ENCODE measurements around the gene S100A6. TPM values are rescaled to one million over a fixed set of nuclear protein-coding genes. Genes with fewer than 3 reads are reported as not detected.
A peak's percentile ranks its signal among the peaks of the same experiment; 100 is the strongest.

The S100A6 gene
- total and polyA plus RNA-seq, 2 experiments from 2014 or later: 683 to 2,862 TPM

DNA sequence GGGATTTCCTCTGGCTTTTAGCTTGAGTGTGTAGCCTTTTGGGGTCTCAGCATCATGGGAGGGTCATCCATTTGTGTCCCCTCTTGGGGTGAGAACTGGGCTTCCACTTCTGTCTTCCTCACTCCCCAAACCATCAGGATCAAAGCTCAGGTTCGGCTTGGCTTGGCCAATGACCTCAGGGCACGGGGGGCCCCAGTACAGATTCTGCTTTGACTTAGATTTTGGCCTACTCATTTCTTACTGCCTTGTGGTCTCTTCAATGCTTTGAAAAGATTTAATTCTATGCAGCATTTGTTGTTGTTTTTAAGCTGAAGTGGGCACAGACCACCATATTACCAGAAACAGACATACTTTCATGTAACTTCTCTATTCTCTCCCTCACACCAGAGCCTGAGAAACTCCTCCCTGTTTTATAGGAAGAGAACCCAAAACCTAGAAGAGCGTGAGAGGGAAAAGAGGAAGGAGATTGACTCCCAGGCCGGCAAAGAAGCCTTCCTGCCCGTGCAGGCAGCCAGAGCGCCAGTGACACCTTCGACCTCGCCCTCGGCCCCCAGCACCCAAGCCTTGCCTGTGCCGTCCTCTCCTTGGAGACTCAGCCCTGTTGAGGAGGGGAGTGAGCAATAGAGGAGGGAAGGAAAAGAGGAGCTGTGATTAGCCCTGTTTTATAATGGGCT, 15.2 kb upstream of the S100A6 start:
- Histone ChIP-seq H2AFZ (no peak overlapping the region), H3K4me2 (ENCODE audit: unreplicated experiment) (no peak overlapping the region), H3K4me3 (no peak overlapping the region), H3K9me3 (ENCODE audit: low read depth) (no peaks in the 10 kb centered on the region), H3K79me2 (ENCODE audit: insufficient read depth) (0 out of 2 replicates have a peak, but pooled peaks cover 10% of the 10 kb centered on the region), H4K20me1 (ENCODE audit: insufficient read depth) (no peaks in the 10 kb centered on the region), H3K27me3 (replicated peaks; ENCODE audit: insufficient read depth) (no peaks in the 10 kb centered on the region), H3F3A (ENCODE audit: insufficient read depth) (peaks cover 26% of the 10 kb centered on the region), H3K4me1 (ENCODE audit: insufficient read depth) (peaks cover 58% of the 10 kb centered on the region), H3K27ac (no peak overlapping the region), H3K9me2 (ENCODE audit: insufficient read depth) (no peaks in the 10 kb centered on the region), H3K36me3 (ENCODE audit: low read depth) (no peaks in the 10 kb centered on the region), H3K9ac (no peak overlapping the region)
- DNase-seq: no peak
- in situ Hi-C loops (cut with MboI): no loop called here
- 89 to 91% methylated on average over 10 of the region's 10 CpGs for WGBS, 2 experiments (ENCODE audit: low coverage in 1 of 2, low lambda C conversion rate in 2 of 2, missing lambda C conversion rate in 2 of 2)
- no peak for TF ChIP-seq EZH2 (IDR thresholded peaks at IDR 0.05; ENCODE audit: insufficient read depth, poor library complexity, severe bottlenecking)

DNA sequence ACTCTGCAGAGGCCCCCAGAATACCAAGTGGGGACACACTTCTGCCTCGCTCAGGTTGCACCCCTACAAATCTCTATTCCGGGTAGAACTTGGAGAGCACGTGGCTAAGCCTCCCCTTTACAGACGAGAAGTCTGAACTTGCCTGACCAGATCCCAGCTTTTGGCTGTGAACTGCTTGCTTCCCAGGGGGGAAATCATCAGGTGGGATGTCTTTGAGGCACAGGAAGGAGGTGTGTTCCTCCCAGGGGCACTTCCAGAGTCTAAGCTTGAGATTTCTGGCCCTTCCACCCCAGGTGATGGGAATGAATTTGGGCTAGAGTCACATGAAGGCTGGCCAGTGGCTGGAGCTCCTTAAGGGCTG, 14.6 kb upstream of the S100A6 start:
- H3K4me1 ChIP-seq (ENCODE audit: insufficient read depth): peaks cover 64% of the 10 kb centered on the region

DNA sequence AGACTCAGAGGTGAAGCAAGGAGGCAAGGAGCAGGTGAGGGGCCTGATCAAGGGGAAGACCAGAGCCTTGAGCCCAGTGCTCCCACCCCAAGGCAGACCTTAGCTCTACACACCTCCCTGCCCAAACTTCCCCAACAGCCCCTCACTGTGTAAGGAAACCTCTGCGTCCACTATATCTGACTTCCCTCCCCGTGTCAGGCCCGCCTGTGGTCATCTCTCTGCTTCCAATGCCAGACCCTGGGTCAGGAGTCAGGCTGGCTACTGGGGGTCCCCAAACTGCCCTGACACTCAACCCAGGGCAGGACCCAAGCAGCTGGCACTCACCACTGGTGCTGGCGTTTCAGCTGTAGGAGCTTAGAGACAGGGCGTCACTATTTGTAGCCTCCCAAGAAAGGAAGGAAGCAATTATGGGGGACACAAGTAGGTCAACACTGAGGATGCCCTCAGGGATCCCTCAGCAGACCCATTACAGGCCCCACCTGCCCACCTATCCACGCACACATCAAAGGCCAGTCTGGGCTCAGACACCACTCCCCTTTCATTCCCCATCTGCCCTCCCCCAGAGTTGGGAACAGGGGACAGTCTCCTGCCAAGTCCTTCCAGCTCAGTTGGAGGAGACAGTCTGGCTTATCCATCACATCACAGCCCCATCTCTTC, 14.1 kb upstream of the S100A6 start:
- Histone ChIP-seq H2AFZ (no peak overlapping the region), H3K9me2 (ENCODE audit: insufficient read depth) (no peaks in the 10 kb centered on the region), H3K4me1 (ENCODE audit: insufficient read depth) (peaks cover 69% of the 10 kb centered on the region), H3K4me2 (ENCODE audit: unreplicated experiment) (peak overlapping the region; percentile 65), H3K27me3 (replicated peaks; ENCODE audit: insufficient read depth) (no peaks in the 10 kb centered on the region), H3K4me3 (no peak overlapping the region), H3K9me3 (ENCODE audit: low read depth) (no peaks in the 10 kb centered on the region), H4K20me1 (ENCODE audit: insufficient read depth) (no peaks in the 10 kb centered on the region), H3K9ac (peak overlapping the region; percentile 71), H3F3A (ENCODE audit: insufficient read depth) (peaks cover 34% of the 10 kb centered on the region), H3K36me3 (ENCODE audit: low read depth) (no peaks in the 10 kb centered on the region), H3K27ac (peak overlapping the region; percentile 86), H3K79me2 (ENCODE audit: insufficient read depth) (0 out of 2 replicates have a peak, but pooled peaks cover 12% of the 10 kb centered on the region)
- DNase-seq: no peak
- in situ Hi-C loops (cut with MboI): no loop called here
- WGBS, 2 experiments (ENCODE audit: low coverage in 1 of 2, low lambda C conversion rate in 2 of 2, missing lambda C conversion rate in 2 of 2): 49 to 61% methylated on average over 6 of the region's 6 CpGs
- TF ChIP-seq EZH2 (IDR thresholded peaks at IDR 0.05; ENCODE audit: insufficient read depth, poor library complexity, severe bottlenecking): no peak
- TF ChIP-seq EZH2phosphoT487 (IDR thresholded peaks at IDR 0.05; ENCODE audit: insufficient read depth, low read depth): no peak

More for the DNA sequence above, 14.6 kb upstream of the S100A6 start:
- no peaks in the 10 kb centered on the region for H4K20me1 ChIP-seq (ENCODE audit: insufficient read depth)
- peaks cover 32% of the 10 kb centered on the region for H3F3A ChIP-seq (ENCODE audit: insufficient read depth)
- in situ Hi-C loops (cut with MboI): no loop called here
- H3K9ac ChIP-seq: no peak overlapping the region
- TF ChIP-seq EZH2 (IDR thresholded peaks at IDR 0.05; ENCODE audit: insufficient read depth, poor library complexity, severe bottlenecking): no peak
- TF ChIP-seq EZH2phosphoT487 (IDR thresholded peaks at IDR 0.05; ENCODE audit: insufficient read depth, low read depth): no peak
- 82 to 86% methylated on average over 4 of the region's 4 CpGs for WGBS, 2 experiments (ENCODE audit: low coverage in 1 of 2, low lambda C conversion rate in 2 of 2, missing lambda C conversion rate in 2 of 2)
- 0 out of 2 replicates have a peak, but pooled peaks cover 12% of the 10 kb centered on the region for H3K79me2 ChIP-seq (ENCODE audit: insufficient read depth)
- no peaks in the 10 kb centered on the region for H3K9me2 ChIP-seq (ENCODE audit: insufficient read depth)
- H3K27ac ChIP-seq: no peak overlapping the region
- H3K36me3 ChIP-seq (ENCODE audit: low read depth): no peaks in the 10 kb centered on the region
- H3K9me3 ChIP-seq (ENCODE audit: low read depth): no peaks in the 10 kb centered on the region
- no peak overlapping the region for H3K4me2 ChIP-seq (ENCODE audit: unreplicated experiment)
- no peak overlapping the region for H3K4me3 ChIP-seq
- no peak overlapping the region for H2AFZ ChIP-seq
- DNase-seq: no peak
- H3K27me3 ChIP-seq (replicated peaks; ENCODE audit: insufficient read depth): no peaks in the 10 kb centered on the region

- peaks cover 72% of the 10 kb centered on the region for H3K4me1 ChIP-seq (ENCODE audit: insufficient read depth)
- peak within 1 kb of the TSS; percentile 71 for H3K9ac ChIP-seq
- WGBS, 2 experiments (ENCODE audit: low coverage in 1 of 2, low lambda C conversion rate in 2 of 2, missing lambda C conversion rate in 2 of 2): 24% methylated on average over 14 of the region's 14 CpGs
Measured at GRCh38 chr1:153548722-153549688, 13.2 kb upstream of the S100A6 start, which contains the start of gene S100A3. TSS of gene S100A3 (minus strand) at chr1:153549258. CDS start at chr1:153548485, 773 bp downstream.

More at GRCh38 chr1:153548722-153549688, 13.2 kb upstream of the S100A6 start, which contains the start of gene S100A3:
- Histone ChIP-seq H4K20me1 (ENCODE audit: insufficient read depth) (no peaks in the 10 kb centered on the region), H2AFZ (peak within 1 kb of the TSS; percentile 56), H3K4me3 (peak within 1 kb of the TSS; percentile 28; the same call in 1 of the 2 replicates), H3K79me2 (ENCODE audit: insufficient read depth) (peaks cover 20% of the 10 kb centered on the region), H3K27me3 (replicated peaks; ENCODE audit: insufficient read depth) (no peaks in the 10 kb centered on the region), H3F3A (ENCODE audit: insufficient read depth) (peaks cover 31% of the 10 kb centered on the region), H3K9me2 (ENCODE audit: insufficient read depth) (no peaks in the 10 kb centered on the region), H3K9me3 (ENCODE audit: low read depth) (no peaks in the 10 kb centered on the region), H3K4me2 (ENCODE audit: unreplicated experiment) (peak within 1 kb of the TSS; percentile 65), H3K36me3 (ENCODE audit: low read depth) (no peaks in the 10 kb centered on the region), H3K27ac (peak within 1 kb of the TSS; percentile 86)
- peak; percentile 96 for DNase-seq
- TF ChIP-seq EZH2 (IDR thresholded peaks at IDR 0.05; ENCODE audit: insufficient read depth, poor library complexity, severe bottlenecking): no peak
- TF ChIP-seq EZH2phosphoT487 (IDR thresholded peaks at IDR 0.05; ENCODE audit: insufficient read depth, low read depth): no peak
- in situ Hi-C loops (cut with MboI): no loop called here
